Renal cortex interstitium (tissue), 11 donors: ENCODE results near the gene RNF212. TPM values are rescaled to one million over a fixed set of nuclear protein-coding genes. Genes with fewer than 3 reads are reported as not detected.
A peak's percentile ranks its signal among the peaks of the same experiment; 100 is the strongest.

Experiments used
- DNase-seq, 11 donors: peaks; one replicate each; pipeline ENCODE4 v3.0.0-alpha.2; 2013; ENCODE audit warnings: low read depth in 9 of 11, low spot score in 4 of 11; ENCODE audit errors: extremely low read depth in 1 of 11
- polyA plus RNA-seq, 3 donors: library from polyadenylated mRNA; unstranded; fragments of 120-200 nt; gene quantifications; one replicate each; pipeline ENCODE4 v1.2.1, GENCODE V29; 2013; ENCODE audit not compliant: insufficient read length in 3 of 3

RNF212 gene
- polyA plus RNA-seq, 3 donors = 9.4 to 19.3 (median 10.0) TPM

DNA sequence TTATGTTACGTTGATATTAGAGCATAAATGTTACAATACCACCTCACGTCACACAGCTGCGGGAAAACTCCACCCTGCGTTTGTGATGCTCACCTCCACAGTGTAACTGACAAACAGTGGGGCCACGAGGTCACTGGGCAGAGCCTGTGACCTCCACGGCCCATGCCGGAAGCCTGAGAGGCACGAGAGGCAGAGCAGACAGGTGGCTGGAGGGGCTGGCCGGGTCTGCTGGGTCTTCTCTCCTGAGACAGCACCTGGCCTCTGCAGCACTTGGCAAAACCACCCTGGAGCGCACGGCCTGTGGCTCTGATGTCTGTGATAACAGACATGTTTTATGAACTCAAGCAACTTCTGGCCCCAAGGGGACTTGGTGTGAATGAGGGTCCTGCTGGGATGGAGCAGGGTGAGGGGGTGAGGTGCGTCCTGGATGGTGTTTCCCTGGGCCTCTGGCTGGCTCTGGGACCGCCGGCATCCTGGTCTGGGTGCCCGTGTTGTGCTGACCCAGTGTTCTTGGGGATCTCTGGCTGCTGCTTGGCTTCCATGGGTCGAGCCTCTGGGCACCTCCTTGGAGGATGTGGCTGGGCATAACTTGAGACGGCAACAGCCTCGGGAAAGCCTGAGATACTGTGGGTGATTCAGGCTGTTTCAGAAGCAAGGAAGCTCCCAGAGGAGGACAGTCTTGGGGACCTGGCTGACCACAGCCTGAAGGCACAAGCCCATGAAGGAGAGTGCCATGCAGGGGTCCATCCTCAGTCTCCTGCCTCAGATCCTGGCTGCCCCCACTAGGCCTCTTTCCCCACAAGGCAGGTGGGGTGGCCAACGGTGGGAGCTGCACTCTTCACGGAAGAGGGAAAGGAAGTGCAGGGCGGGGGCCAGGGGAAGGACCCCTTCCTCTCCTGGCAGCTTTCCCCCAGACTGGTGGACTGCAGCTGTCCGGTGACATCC, 19.7 kb downstream of the RNF212 start:
- DNase-seq = no peak

DNA sequence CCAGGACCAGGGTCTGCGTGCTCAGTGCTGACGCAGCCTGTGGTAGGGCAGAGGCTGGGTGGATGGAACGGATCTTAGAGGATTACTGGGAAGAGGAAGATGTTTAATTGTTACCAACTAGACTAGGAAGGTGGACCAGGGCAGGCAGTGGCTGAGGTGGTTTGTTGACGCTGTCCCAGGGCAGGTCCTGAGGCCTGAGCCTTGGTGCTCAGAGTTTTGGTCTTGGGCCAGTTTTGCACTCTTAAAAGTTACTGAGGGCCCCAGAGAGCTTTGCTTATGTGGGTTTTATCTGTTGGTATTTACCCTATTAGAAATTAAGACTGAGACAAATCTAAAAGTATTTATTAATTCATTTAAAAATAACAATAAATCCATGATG, 20.4 kb downstream of the RNF212 start:
- DNase-seq = no peak

DNA sequence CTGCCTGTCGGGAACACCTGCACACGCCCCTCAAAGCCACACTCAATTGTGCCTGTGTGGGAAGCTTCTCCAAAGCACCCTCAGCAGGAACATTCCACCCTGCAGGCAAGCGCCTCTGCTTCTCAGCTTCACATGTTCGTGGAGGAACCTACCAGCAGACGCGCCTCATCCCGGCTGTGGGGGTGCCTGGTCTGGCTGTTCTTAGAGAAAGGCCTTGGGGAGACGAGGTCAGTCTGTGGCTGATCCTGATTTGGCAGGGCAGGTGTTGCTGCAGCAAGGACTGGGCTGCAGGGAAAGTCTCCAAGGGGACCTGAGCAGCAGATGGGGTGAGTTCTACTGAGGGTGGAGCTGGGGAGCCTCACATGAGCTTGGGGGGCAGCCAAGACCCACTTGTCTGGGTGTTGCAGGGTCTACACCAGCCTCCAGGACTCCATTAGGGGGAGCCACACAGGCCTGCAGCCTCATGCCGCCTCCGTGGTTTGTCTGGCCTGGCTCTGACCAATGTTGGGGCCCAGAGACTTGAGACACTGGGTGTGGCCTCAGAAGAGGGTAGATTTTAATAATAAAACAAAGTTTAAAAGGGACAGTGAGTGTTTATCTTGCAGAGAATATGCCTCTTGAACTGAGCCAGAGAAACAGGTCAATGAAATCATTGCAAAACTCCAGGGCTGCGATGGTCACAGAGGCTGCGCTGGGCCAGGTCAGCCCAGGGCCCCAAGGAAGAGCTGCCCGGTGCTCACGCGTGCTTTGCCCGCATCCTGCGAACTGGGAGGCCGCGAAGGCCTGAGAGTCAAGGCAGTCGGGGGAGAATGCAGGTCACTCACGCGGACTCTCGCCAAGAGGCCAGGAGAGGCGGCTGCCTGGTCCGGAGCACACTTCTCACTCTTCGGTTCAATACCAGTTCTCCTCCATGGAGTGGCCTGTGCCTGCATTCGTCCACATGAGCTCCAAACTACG, 21.1 kb downstream of the RNF212 start:
- no peak for DNase-seq

DNA sequence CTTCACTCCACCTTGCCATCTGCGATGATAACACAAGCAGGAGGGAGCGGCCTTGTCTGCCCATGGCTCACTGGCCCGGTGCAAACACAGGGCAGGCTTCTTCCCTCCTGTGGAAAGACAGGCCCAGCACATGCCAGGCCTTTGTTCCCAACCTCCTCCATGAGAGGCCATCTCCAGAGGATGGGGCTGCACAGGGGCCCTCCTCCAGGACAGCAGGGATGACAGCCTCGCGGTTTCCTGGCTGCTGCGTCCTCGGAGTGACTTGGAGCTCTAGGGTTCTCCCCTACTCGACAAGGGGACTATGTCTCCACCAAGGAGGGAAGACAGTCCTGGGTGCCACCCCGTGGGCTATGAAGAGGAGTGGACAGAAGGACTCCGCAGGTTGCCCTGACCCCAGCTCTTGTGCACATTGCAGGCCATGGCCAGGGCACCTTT, 21.8 kb downstream of the RNF212 start:
- DNase-seq = no peak

DNA sequence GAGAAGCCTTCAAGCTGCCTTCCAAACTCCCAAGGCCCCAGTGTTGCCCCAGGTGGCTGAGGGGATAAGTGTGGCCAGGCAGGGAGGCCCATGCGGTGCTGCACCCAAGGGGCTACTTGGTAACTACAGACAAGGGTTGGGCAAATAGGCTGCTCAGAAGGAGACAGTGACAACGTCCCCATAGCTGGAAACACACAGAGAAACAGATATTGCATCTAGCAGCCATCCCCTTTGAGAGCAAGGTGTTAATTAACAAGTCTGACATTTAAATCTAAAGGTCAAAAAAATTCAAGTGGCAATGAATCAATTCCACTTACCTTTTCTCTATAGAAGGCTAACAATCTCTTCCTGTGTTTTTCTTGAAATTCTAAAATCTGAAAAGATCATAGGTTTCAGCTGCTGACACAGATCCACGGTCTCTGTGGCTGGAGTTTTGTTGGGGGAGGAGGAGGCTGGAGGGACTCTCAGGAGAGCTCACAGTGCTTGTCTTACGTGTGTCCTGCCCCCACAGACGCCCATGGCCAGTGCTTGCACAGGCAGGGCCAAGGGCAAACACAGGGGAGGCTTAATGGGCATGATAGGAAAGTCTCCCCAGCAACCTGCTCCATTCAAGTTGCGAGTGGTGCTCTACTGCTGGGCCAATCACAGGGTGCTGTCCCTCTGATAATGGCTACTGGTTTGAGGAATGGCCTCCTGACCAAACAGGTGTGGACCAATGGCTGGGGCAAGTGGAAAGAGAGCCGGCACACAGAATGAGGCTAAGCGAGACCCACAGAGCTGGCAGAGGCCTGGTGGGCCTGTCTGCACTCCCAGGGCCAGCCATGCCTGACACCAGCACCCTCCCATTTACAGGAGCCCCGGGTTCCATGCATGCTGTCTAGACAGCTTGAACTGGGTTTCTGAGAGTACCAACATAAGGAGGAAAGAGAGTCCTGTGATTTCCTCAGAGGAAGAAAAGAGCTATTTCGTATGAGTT, 22.6 kb downstream of the RNF212 start:
- DNase-seq = no peak

DNA sequence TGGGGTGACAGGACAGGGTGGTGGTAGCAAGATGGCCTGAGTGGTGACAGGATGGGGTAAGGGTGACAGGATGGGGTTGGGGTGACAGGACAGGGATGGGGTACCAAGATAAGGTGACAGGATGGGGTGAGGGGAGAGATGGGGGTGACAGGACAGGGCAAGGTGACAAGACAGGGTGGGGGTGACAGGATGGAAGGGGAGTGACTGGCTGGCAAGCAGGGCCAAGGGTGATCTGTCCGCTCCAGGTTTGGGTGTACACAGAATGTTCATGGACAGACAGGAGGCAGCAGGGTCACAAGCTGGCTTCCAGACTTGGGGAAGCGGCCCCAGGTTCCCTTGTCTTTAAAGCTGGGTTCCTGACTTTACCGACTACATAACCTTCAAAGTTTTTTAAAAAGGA, 23.3 kb downstream of the RNF212 start:
- no peak for DNase-seq

DNA sequence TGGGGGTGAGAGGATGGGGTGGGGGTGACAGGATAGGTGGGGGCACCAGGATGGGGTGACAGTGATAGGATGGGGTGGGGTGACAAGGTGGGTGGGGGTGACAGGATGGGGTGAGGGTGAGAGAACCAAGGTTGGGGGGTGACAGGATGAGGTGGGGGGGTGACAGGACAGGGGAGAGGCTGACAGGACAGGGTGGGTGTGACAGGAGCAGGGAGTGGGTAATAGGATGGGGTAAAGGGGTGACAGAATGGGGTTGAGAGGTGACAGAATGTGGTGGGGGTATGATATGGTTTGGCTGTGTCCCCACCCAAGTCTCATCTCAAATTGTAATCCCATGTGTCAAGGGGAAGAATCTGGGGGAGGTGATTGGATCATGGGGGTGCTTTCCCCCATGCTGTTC, 26.0 kb downstream of the RNF212 start:
- DNase-seq = no peak

DNA sequence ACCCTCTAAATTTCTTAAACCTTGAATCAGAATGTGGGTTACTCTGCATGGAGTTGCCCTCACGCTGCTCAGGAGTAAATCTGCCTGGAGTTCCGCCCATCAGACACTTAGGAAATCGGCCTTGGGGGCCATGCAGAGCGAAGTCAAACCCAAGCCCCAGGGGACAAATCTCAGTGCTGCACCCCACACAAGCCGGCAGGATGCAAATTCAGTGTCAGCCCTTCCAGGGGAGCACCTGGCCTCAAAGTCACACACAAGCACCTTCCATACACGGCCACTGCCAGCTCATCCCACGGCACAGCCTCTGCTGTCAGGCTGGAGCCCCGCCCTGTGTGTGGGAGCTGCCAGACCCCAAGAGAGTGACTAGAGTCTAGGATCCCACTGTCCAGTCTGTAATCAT, 27.4 kb downstream of the RNF212 start:
- no peak for DNase-seq

DNA sequence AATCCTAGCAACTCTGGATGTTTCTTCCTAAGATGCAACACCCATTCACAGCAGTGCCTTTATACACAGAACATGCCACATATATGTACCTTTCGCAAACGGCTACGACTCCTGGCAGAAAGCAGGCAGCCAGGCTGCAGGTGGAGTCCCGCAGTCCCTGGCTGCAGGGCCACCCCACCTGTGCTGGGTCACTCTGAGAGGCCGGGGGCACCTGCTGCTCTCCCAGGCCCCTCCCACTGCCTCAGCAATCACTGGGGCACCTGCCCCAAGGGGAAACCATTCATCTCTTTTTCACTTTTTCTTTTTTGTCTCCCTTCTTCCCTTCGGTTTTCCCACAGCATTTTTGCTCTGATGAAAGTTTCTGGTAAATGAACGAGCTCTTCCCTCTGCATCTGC, 28.0 kb downstream of the RNF212 start:
- DNase-seq = no peak

DNA sequence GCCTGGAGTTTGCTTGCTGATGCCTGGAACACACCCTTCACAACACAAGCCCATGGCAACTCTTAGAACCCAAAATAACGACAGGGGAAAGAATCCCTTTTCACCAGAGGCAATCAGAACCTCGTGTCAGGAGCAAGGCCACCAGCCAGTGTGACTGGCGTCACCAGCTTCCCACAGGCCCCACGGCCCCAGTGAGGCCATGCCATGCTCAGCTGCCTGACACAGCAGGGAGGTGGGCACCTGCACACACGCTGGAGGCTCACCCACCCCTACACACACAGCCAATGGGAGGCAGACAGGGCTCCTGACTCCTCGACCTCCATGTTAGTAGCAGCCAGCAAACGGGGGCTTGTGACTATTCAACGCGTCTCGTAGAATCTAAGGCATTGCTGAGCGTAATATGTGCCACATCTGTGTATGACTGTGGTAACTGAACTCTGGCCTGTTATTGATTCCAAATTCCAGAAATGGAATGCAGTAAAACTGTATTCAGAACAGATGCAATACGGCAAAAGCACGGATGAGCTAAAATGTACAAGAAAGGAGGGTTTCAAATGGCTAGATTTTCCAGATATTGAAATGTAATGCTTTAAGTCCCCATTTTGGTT, 28.5 kb downstream of the RNF212 start:
- no peak for DNase-seq

DNA sequence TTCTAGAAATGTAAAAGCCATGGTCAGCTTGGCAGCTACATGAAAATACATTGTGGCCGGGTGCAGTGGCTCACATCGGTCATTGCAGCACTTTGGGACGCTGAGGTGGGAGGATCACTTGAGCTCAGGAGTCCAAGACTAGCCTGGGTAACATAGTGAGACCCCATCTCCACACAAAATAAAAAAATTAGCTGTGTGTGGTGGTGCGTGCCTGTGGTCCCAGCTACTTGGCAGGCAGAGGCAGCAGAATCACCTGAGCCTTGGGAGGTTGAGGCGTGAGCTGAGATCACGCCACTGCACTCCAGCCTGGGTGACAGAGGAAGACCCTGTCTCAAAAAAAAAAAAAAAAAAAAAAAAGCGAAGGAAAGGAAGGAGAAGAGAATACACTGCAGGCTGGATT, 29.0 kb downstream of the RNF212 start:
- no peak for DNase-seq

DNA sequence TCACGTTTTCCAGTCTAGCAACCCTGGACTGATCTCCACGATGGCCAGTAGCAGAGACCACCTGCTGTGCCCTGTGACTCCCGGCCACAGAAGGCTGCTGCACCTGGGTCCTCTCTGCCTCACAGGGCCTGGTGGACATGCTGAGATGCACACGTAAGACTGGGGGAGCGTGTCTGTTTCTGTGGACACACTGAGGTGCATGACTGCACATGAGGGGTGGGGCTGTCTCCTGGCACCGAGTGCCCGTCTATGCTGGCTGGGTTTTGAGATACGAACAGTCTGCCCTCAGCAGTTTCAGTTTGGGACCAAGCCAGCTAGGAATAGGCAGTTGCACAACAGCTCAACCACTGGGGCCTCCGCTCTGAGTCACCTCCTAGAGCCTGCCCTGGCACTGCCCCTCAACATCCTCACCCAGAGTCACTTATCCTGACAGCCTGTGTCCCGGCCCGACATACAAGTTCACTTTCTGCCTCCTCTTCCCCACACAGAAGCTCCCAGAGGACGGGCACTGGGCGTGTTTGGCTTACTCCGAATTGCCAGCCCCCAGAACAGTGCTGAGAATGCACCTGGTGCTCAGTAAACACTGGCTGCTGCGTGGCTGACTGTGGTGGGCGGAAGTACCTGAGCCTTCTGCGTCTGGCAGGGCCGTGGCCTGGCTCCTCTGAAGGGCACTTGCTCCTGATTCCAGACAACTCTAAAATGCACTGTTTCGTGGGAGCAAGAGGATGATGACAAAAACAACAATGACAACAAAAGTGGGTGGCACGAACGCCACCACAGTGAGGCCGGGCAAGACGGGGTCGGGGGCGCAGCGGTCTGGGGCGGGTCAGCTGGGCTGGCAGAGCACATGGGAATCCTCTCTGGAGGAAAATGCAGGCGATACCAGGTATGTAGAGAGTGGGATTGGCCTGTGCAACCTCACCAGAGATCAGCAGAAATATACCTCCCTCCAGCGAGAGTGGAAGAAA, 30.9 kb downstream of the RNF212 start:
- peak in 9 of 11 donors; percentile 10 to 46 (median 28) for DNase-seq

DNA sequence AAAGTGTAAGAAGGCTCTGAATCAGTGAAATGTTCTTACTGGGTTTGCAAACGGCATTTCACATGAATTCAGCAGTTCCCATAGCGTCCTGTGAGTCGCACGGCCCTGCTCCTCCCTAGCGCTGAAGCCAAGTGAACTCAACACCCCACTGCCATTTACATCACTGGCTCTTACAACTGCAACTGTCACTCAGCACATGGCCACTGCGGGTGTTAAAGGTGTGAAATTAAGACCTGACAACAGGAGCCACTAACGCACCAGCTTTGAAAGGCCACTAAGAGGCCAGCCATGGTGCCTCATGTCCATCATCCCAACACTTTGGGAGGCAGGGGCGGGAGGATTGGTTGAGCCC, 31.7 kb downstream of the RNF212 start:
- DNase-seq = no peak

DNA sequence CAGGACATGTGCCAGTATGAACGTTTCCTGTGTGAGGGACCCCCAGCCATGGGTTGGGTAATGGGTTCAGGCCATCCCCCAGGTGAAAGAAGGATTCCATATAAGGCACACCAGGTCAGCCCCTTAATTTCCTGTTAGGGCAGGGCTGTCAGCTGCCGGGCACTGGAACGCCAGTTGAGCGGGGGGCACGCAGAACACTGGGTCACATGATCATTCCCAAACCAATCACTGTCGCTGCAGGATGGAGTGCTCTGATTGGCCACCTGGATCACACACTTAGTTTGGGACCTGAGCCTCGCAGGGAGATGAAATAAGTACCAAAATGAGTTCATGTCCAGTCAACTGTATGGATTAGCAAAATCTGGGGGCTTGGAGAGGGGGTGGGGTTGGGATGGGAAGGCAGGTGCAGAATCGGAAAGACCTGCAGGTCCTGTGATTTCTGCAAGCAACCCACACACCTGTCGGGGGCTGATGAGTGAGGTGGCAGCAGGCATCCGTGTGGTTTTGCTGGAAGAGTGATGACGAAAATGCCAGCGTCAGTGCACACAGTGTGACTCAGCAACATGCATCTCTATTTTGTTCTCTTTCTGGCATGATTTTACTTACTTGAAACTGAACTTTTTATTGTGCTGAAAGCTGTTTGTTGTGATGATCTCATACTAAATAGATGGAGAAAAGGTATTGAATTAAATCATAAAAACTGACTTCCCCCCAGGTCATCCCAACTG, 32.2 kb downstream of the RNF212 start:
- no peak for DNase-seq

DNA sequence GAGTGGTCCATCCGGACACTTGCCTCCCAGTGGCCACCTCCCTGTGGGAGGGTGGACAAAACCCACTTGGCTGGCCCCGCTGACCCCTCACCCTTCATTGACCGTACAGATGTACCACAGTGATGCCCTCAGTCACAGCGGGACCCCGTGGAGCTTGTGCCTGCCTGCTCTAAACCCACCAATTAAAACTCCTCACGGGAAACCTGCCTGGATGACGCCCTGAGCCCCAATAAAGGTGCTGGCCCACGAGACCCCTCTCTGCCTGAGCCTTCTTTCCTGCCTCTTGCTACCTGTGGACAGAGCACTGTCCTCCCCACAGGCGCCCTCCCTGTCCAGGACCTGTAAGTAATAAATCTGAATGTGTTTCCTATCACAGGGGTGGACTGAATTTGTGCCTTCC, 32.9 kb downstream of the RNF212 start:
- no peak for DNase-seq

DNA sequence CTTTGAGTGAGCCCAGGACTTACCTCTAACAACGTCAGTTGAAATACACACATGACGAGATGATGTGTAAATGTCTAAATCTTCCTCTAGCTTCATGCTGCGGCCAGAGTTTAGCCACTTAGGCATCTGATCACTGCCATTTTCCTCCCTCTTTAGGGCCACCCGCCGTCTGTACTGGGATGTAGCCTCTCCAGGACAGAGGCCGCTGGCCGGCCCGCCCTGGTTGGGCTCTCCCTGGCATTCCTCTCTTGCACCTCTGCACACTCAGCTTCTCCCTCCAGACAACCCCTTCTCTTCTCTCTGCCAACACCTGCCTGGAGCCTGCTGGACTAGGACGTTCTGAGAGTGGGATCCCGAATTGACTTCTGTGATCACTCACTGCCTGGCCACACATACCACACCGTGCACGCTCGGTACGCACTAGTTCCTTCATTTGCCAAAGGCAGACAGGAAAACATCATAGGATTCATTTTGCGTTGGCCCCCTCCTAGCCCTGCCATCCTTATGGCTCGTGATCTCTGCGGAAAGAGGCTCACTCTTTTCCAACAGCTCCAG, 33.6 kb downstream of the RNF212 start:
- no peak for DNase-seq
